Esophagus squamous epithelium (tissue), 4 donors: ENCODE results near the gene SLC20A1.

Experiments used
- POLR2A ChIP-seq, 4 donors: fragments of 450-650 bp; IDR thresholded peaks; one replicate each; pipeline ENCODE4 v1.6.1; 2017; ENCODE audit warnings: antibody characterized with exemption in 4 of 4, mild to moderate bottlenecking in 4 of 4, moderate library complexity in 3 of 4
- TF ChIP-seq, protein P1 (sequence below), 6 experiments: fragments of 450-650 bp in 4 of 6; fragments of 200-600 bp in 2 of 6; sonication (generic) in 2 of 6; IDR thresholded peaks; one replicate each; pipeline ENCODE4 v1.5.1; 2016 to 2019; ENCODE audit warnings: antibody characterized with exemption in 6 of 6, mild to moderate bottlenecking in 4 of 6, moderate library complexity in 4 of 6

DNA sequence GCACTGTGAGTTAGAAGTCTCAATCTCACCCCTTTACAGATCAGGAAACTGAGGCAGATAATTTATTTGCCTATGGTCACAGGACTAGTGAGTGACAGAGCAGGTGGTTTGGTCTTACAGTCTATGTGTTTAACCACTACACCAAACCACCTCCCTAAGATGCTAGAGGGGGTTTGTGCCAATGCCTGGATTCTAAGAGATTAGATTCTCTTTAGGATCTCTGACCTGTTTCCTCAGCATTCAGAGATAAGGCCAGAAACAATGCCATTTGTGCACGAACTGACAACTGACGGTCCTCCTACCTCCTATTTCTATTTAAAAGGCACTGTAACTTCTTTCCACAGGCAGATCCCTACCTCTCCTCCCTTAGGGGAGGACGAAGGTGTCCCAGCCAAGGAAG, 2.3 kb upstream of the SLC20A1 start:
- TF ChIP-seq, protein P1, sequence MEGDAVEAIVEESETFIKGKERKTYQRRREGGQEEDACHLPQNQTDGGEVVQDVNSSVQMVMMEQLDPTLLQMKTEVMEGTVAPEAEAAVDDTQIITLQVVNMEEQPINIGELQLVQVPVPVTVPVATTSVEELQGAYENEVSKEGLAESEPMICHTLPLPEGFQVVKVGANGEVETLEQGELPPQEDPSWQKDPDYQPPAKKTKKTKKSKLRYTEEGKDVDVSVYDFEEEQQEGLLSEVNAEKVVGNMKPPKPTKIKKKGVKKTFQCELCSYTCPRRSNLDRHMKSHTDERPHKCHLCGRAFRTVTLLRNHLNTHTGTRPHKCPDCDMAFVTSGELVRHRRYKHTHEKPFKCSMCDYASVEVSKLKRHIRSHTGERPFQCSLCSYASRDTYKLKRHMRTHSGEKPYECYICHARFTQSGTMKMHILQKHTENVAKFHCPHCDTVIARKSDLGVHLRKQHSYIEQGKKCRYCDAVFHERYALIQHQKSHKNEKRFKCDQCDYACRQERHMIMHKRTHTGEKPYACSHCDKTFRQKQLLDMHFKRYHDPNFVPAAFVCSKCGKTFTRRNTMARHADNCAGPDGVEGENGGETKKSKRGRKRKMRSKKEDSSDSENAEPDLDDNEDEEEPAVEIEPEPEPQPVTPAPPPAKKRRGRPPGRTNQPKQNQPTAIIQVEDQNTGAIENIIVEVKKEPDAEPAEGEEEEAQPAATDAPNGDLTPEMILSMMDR (IDR thresholded peaks at IDR 0.05): no peak
- TF ChIP-seq POLR2A (IDR thresholded peaks at IDR 0.05): no peak
